Raji (cell line): Measurements from ENCODE around the gene BACH2.

Source experiments
- POLR2A ChIP-seq: IDR thresholded peaks from 2 replicates; pipeline ENCODE4 v1.6.1; 2011; ENCODE audit warnings: low read depth, low read length, control low read depth; ENCODE audit not compliant: insufficient read depth

BACH2 gene

DNA sequence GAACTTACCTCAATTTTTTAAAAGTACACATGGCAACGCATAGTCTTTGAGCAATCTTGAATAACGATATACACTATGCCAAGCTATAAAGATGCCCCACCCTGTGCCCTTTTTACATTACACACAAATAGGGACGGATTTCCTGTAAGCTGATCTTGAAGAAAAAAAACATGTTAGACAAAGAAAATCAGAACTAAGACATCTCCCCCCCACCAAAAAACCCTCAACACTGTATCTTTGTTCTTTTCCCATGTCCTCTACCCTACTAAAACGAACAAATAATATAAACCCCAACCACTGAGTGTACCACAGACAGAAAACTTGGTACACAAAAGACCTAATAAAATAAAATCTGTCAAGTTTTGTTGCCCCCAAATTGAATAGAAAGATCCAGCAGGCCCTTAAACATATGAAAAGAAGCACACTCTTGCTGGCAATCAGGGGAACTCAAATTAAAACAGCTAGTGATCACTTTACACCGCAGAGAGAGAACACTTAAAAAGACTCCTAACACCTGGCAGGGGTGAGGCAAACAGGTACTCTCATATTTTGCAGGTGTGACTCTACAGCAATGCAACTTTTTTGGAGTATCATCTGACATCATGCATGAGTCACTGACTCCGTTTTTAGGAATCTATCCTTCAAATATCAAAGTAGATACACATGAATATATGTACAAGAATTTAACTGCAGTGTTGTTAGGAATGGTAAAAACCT lies 29.6 kb downstream of the BACH2 start:
- no peak for TF ChIP-seq POLR2A

DNA sequence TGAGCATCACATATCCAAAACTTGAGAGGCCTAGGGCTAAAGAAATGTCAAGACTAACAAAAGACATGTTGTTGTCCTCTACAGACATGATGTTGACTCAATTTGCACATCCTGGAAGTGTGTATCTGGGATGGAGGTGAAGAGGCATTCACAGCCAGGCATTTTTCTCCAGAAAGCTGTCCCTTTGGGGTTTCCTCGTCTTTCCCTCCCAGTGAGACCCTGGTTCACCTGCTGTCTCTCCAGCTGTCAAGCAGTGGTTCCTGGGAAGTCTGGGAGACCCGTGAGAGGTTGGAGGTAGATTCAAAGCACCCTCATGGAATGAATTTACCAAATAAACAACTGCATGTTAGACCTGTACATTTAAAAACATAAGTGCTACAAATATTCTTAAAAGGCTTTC lies 32.1 kb downstream of the BACH2 start:
- no peak for TF ChIP-seq POLR2A

DNA sequence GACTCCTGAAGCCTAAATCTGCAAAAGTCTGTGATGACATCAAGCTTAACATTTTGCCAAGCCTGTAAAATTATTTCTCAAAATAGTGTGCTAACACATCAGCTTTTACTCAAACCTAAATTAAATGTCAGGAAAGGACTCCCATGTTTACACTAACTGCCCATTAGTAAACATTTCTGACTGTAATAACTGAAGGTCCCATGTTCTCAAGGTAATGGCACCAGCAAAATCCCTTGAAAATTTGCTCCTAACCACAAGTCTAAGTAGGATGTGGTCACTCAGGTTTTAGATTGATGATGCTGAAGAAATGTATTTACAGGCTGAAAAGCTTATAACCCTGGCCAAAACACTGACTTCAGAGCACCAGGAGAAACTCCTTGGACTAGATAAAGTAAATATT lies 33.0 kb downstream of the BACH2 start:
- TF ChIP-seq POLR2A, result no peak

DNA sequence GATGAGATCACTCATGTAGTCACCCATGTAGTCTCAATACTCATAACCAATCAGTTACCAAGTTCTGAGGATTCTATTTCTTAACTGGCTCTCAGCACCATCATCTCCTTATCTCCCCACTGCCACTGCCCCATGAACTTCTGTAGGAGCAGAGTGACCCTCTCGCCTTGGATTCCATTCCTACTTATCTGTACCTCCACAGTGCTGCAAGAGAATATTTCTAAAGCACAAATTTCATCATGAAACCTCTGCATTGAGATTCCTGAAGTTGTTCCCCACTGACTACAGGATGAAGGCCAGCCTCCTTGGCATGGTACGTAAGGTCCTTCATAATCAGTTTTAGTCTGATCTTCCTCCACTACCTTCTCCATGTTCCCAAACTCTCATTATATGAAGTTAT lies 34.8 kb downstream of the BACH2 start:
- no peak for TF ChIP-seq POLR2A

DNA sequence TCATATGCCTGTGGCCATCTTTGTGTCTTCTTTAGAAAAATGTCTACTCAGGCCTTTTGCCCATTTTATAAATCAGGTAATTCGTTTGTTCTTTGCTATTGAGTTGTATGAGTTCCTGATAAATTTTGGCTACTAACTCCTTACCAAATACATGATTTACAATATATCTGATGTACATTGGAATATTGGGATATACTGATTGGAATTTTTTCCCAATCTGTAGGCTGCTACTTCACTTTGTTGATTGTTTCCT lies 39.2 kb downstream of the BACH2 start:
- no peak for TF ChIP-seq POLR2A

DNA sequence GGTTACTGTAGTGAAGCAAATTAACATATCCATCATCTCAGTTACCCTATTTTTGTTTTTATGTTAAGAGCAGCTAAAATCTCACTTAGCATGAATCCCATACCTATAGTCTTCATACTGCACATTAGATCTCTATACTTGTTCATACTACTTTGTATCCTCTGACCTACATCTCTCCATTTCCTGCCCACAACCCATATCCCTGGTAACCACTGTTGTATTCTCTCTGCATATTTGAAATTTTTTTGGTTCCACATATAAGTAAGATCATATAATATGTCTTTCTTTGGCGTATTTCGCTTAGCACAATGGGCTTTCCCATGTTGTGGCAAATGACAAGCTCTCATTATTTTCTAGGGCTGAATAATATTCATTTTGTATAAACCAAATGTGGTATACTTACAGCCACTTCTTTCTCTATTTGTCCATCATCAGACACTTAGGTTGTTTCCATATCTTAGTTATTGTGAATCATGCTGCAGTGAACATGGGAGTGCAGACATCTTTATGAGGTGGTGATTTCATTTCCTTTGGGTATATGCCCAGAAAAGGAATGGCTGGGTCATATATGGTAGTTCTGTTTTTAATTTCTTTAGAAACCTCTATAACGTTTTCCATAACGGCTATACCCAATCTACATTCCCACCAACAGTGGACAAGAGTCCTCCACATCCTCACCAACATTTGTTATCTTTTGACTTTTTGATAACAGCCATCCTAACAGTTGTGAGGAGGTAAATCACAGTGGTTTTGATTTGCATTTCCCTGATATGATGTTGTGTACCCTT lies 39.8 kb downstream of the BACH2 start:
- no peak for TF ChIP-seq POLR2A

DNA sequence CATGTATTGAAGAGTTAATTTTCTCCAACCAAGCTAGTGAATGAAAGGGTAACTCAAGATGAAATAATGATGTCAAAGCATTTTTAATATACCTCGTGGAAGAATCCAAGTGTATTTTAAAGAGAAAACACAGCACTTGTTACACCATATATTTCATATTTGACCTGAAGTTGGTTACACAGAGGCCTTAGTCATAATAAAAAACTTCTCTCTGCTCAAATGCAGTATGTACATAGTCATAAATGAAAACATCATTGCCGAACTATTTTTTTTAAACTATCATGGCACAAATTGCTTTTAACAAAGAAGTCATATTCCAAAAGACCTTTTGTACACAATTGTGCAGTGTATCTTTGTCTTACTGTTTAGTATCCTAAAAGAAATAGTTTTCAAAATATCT lies 43.0 kb downstream of the BACH2 start:
- TF ChIP-seq POLR2A, result no peak

DNA sequence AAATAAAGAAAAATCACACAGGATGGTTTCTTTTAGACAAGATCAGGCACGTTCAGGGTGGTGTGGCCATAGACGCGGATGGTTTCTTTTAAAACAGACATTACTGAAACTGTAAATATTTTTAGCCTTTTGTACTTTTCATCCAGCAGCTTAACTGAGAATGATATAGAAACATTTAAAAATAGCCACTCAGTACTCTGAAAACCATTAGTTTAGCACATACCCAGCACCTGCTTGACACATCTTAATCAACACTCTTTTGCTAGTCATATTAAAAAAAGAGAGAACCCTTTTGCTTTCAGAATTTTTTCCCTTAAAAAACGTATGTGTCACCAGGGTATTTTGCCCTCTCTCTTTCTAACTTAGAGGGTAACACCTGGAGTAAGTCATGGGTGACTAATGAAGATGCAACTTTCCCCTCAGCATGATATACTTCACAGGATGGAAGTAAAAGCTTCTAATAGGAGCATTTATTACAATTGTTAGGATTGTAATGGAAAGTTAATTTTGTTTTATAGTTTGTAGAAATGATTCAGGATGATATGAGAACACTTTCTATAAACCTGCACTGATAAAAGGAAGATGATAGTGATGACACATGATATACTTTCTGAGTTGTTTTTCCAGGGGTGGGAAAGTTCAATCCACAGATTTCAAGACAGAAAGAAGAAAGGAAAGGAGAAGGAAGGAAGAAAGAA lies 45.2 kb downstream of the BACH2 start:
- no peak for TF ChIP-seq POLR2A

DNA sequence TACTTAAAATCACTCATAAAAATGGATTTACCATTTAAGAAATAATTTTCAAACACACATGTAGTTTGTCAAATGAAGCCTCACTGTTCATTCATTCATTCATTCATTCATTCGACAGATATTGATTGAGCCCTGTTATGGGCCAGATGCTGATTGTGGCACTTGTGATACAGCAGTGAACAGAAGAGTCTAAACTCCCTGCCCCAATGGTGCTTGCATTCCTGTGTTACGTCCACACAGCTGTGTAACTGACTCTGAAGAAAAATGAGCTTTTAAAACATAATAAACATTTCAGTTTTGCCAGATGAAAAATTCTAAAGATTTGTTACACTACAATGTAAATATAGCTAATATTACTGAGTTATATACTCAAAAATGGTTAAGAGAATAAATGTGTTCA lies 46.2 kb downstream of the BACH2 start:
- TF ChIP-seq POLR2A, result no peak

DNA sequence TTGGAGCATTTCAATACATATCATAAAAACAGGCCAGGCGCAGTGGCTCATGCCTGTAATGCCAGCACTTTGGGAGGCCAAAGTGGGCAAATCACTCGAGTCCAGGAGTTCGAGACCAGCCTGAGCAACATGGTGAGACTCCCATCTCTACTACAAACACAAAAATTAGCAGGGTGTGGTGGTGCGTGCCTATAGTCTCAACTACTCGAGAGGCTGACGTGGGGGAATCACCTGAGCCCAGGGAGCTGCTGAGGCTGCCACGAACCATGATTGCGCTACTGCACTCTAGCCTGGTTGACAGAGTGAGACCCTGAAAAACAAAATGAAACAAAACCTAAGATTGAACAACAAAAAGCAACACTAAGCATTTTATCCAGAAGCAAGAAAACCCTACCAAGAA lies 47.2 kb downstream of the BACH2 start:
- no peak for TF ChIP-seq POLR2A

DNA sequence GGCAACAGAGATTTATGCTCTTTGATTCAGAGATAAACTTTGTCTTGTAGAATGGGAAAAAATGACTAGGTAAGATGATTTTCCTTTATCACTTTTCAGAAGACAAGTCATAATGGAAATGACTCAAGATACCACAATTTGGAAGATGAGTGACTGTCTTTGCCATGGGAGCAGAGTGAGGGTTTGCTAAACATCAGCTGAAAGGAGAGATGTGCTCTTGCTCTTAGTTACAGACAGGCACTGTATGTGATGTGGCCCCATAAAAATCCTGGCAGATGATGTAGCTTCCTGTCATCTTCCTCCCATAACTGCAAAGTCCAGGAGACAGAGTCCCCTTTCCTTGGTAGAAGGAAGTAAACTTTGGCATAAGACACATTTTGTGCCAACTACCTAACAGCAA lies 47.6 kb downstream of the BACH2 start:
- no peak for TF ChIP-seq POLR2A

DNA sequence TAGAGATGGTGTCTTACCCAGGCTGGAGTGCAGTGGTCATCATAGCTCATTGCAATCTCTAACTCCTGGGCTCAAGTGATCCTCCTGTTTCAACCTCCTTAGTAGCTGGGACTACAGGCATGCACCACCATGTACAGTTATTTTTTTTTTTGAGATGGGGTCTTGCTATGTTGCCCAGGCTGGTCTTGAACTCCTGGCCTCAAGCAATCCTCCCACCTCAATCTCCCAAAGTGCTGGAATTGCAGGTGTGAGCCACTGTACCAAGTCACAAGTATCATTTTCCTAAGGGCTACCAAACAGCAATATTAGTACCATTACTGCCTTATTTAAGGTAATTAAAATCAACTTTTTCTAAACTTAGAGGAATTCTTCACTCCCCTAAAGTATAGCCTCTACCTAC lies 49.4 kb downstream of the BACH2 start:
- no peak for TF ChIP-seq POLR2A

DNA sequence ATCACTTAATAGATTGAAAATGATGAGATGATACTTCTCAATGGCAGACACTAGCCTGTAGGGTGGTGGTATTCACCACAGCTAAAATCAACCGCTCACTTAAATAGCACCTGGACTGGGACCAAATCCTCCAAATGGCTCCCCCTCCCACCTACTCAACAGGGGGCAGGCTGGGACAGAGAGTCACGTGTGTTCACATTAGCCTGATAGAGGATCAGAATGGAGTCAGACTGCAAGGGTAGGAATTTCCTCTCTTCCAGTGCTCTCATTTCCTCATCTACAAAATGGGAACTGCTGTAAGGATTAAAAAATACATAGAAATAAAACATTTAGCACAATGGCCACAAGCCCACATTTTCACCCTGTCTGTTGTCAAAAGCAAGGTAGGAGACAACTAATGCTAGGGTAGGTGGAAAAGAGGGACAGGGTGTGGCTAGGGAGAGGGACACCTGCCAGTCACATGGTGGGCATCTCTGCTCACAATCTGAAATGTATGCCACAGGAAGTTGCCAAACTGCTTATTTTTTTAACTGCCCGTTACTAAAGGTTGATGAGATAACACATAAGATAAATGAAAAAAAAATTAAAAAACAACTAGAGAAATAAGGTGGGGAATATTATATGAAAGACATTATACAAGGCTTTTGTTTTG lies 55.3 kb downstream of the BACH2 start:
- TF ChIP-seq POLR2A, result no peak

DNA sequence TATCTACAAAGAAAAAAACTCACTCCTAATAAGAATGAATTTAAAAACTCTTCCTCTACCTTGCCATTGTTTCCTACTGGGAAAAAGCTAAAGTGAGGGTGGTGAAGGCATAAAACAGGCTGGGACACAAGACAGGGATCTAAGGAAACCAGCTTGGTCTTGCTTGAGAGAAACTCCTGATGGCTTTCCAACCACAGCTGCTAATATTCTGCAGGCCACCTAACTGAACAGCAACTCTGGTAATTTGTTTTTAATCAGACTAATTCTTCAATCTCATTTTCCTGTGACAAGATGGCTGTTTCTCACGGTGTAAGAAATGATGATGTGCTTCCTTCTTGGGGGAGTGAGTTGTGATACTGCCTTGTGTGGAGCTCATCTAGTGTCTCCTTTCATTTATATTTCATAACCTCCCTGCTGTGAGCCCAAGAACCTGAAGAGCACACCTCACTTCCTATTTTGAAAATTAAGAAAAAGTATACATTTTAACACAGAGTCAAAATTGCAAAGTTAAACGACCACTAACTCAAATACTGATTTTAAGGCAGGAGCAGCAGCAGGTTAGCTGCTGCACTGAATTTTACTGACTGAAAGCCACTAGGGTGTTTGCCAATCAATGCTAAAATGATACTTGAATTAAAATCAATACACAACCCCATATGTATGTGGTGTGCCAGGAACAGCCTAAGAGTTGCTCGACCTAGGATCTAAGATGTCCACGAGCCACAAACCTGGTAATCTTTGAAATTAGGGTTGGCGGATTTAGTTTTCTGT lies 58.0 kb downstream of the BACH2 start:
- no peak for TF ChIP-seq POLR2A

DNA sequence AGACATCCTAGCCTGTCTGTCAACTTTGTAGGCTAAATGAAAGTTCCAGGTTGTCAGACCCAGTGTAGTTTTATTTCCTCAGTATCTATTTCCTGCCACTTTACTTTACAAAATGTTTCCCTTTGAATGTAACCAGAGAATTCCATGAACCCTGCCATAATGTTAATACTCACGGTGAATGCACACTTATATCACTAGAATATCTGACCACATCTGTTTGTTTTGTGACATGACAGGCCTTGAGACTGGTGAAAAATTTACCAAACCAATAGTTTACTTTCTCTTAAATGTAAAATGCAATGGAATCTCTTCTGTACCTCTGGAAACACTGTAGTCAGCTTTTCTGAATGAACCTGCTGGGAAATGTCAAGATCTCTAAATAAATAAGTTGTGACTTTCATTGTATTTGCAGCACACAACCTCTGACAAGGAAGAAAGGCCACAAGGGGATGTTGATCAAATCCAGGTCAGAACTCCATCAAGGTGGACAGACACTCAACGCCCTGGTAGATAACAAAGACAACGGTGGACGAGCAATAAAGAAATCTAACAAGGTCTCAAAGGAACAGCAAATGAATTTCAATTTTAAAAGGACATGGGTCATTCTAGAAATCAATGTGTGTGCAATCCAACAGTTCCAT lies 59.2 kb downstream of the BACH2 start:
- no peak for TF ChIP-seq POLR2A
